Effector memory CD8-positive, alpha-beta T cell (primary cell): ENCODE data around the gene MAGED2.
A peak's percentile ranks its signal among the peaks of the same experiment; 100 is the strongest.
"Not testable (repeated sequence)": the region's sequence is repeated elsewhere in the genome, so short reads cannot be mapped to it uniquely, and the experiment has no call there.

Experiments used
- ATAC-seq: fragments of 150-1000 bp; cut with Tn5 transposase; replicated peaks from 2 replicates; pipeline ENCODE4 v1.10.0; 2021; ENCODE audit warnings: mild to moderate bottlenecking, moderate library complexity
- DNase-seq, 3 experiments: peaks; one replicate each; pipeline ENCODE4 v3.0.0; 2021
- H3K27ac Mint-ChIP-seq, 2 donors: one replicate each; pipeline ENCODE4 v1.8.0; 2022; ENCODE audit warnings: mild to moderate bottlenecking in 2 of 2, mixed read lengths in 2 of 2, moderate library complexity in 2 of 2
- H3K27me3 Mint-ChIP-seq, 2 donors: one replicate each; pipeline ENCODE4 v1.8.0; 2022; ENCODE audit warnings: mixed read lengths in 2 of 2
- H3K36me3 Mint-ChIP-seq: one replicate; pipeline ENCODE4 v1.8.0; 2022; ENCODE audit warnings: mild to moderate bottlenecking, moderate library complexity, mixed read lengths; ENCODE audit not compliant: insufficient read depth
- H3K4me1 Mint-ChIP-seq, 2 donors: one replicate each; pipeline ENCODE4 v1.8.0; 2022; ENCODE audit warnings: low read depth in 2 of 2, mixed read lengths in 2 of 2
- H3K4me3 Mint-ChIP-seq, 2 donors: one replicate each; pipeline ENCODE4 v1.8.0; 2022; ENCODE audit warnings: mild to moderate bottlenecking in 2 of 2, mixed read lengths in 2 of 2, moderate library complexity in 2 of 2
- H3K9me3 Mint-ChIP-seq, 2 donors: one replicate each; pipeline ENCODE4 v1.8.0; 2022; ENCODE audit warnings: mixed read lengths in 2 of 2

Gene MAGED2

GRCh38 chrX:54825716-54826438, 18.3 kb downstream of the MAGED2 start:
- DNase-seq (peak in 1 of 3 experiments; percentile 4), ATAC-seq (peak; percentile 54)
- H3K27ac Mint-ChIP-seq, result no peak overlapping the region
- no peaks in the 10 kb centered on the region for H3K9me3 Mint-ChIP-seq
- no peak overlapping the region for H3K4me3 Mint-ChIP-seq
- H3K4me1 Mint-ChIP-seq, result peaks cover 0 to 2% of the 10 kb centered on the region in 2 donors
- peaks cover 0 to 9% of the 10 kb centered on the region in 2 donors for H3K27me3 Mint-ChIP-seq
- no peaks in the 10 kb centered on the region for H3K36me3 Mint-ChIP-seq

- Mint-ChIP-seq H3K27me3 (peaks cover 6 to 13% of the 10 kb centered on the region in 2 donors), H3K9me3 (no peaks in the 10 kb centered on the region), H3K4me3 (no peak overlapping the region), H3K4me1 (peaks cover 0 to 2% of the 10 kb centered on the region in 2 donors), H3K27ac (no peak overlapping the region), H3K36me3 (no peaks in the 10 kb centered on the region)
- DNase-seq (no peak), ATAC-seq (no peak)
Measured at GRCh38 chrX:54826598-54826997, 19.1 kb downstream of the MAGED2 start.

- H3K27me3 Mint-ChIP-seq, result peaks cover 10 to 18% of the 10 kb centered on the region in 2 donors
- DNase-seq (no peak), ATAC-seq (no peak)
- no peak overlapping the region for H3K4me3 Mint-ChIP-seq
- no peaks in the 10 kb centered on the region for H3K36me3 Mint-ChIP-seq
- H3K27ac Mint-ChIP-seq, result peak overlapping the region in 1 of 2 donors; percentile 12
- no peaks in the 10 kb centered on the region for H3K9me3 Mint-ChIP-seq
- H3K4me1 Mint-ChIP-seq, result no peaks in the 10 kb centered on the region
Measured at GRCh38 chrX:54838583-54838982, 31.0 kb downstream of the MAGED2 start.

- not testable (repeated sequence) for H3K36me3 Mint-ChIP-seq, DNase-seq, H3K9me3 Mint-ChIP-seq, H3K4me1 Mint-ChIP-seq, H3K4me3 Mint-ChIP-seq, ATAC-seq, H3K27ac Mint-ChIP-seq
- H3K27me3 Mint-ChIP-seq, result peaks cover 10 to 13% of the 10 kb centered on the region in 2 donors
Measured at GRCh38 chrX:54841184-54841874, 33.8 kb downstream of the MAGED2 start.

- ATAC-seq (no peak), DNase-seq (no peak)
- Mint-ChIP-seq H3K27ac (no peak overlapping the region), H3K36me3 (no peaks in the 10 kb centered on the region), H3K27me3 (peaks cover 6 to 10% of the 10 kb centered on the region in 2 donors), H3K4me1 (no peaks in the 10 kb centered on the region), H3K4me3 (no peak overlapping the region), H3K9me3 (no peaks in the 10 kb centered on the region)
Measured at GRCh38 chrX:54842607-54843006, 35.1 kb downstream of the MAGED2 start.

GRCh38 chrX:54843050-54843449, 35.5 kb downstream of the MAGED2 start:
- H3K9me3 Mint-ChIP-seq, result no peaks in the 10 kb centered on the region
- DNase-seq (no peak), ATAC-seq (no peak)
- H3K27me3 Mint-ChIP-seq, result peaks cover 6 to 10% of the 10 kb centered on the region in 2 donors
- no peaks in the 10 kb centered on the region for H3K4me1 Mint-ChIP-seq
- no peaks in the 10 kb centered on the region for H3K36me3 Mint-ChIP-seq
- no peak overlapping the region for H3K27ac Mint-ChIP-seq
- H3K4me3 Mint-ChIP-seq, result no peak overlapping the region

GRCh38 chrX:54847700-54848099, 40.2 kb downstream of the MAGED2 start:
- H3K27ac Mint-ChIP-seq, H3K9me3 Mint-ChIP-seq, H3K4me1 Mint-ChIP-seq, H3K4me3 Mint-ChIP-seq, H3K27me3 Mint-ChIP-seq, ATAC-seq, H3K36me3 Mint-ChIP-seq, DNase-seq: not testable (repeated sequence)

GRCh38 chrX:54865208-54865607, 57.7 kb downstream of the MAGED2 start:
- Mint-ChIP-seq H3K9me3 (peaks cover under 1 to 3% of the 10 kb centered on the region in 2 donors), H3K27ac (no peak overlapping the region), H3K36me3 (no peaks in the 10 kb centered on the region), H3K4me3 (no peak overlapping the region), H3K4me1 (no peaks in the 10 kb centered on the region), H3K27me3 (peaks cover 21 to 27% of the 10 kb centered on the region in 2 donors)
- DNase-seq (no peak), ATAC-seq (no peak)
